A549 (cell line): ENCODE data around the gene CLN5.

Source experiments
- CTCF ChIP-seq: fragments of >200 bp; sonication (Bioruptor Twin); formaldehyde crosslinking; IDR thresholded peaks from 3 replicates; pipeline ENCODE4 v1.5.1; 2016
- EP300 ChIP-seq, 2 experiments: fragments of >200 bp; sonication (Bioruptor Twin); formaldehyde crosslinking; IDR thresholded peaks; 2 replicates in 1 of 2; 3 replicates in 1 of 2; pipeline ENCODE4 v1.6.1; 2016 to 2017
- HMGXB4 ChIP-seq: fragments of 250-450 bp; sonication (Bioruptor Pico); IDR thresholded peaks from 2 replicates; pipeline ENCODE4 v1.5.0; 2021; ENCODE audit warnings: mild to moderate bottlenecking, moderate library complexity, borderline replicate concordance
- MAX ChIP-seq: IDR thresholded peaks from 2 replicates; pipeline ENCODE4 v1.6.1; 2012
- NFE2L2 ChIP-seq: fragments of 150-350 bp; conservative IDR thresholded peaks from 2 replicates; pipeline ENCODE4 v1.6.1; 2014; ENCODE audit warnings: low read length
- SREBF2 ChIP-seq: fragments of 450-650 bp; IDR thresholded peaks from 2 replicates; pipeline ENCODE4 v1.6.1; 2014; ENCODE audit warnings: mild to moderate bottlenecking, moderate library complexity
- TF ChIP-seq, protein P1 (sequence below): fragments of 200-600 bp; sonication (generic); IDR thresholded peaks from 2 replicates; pipeline ENCODE4 v1.6.1; 2016; ENCODE audit warnings: antibody characterized with exemption, mild to moderate bottlenecking, moderate library complexity

GRCh38 chr13:76980075-76980718, 11.7 kb upstream of the CLN5 start:
- TF ChIP-seq MAX (0 out of 2 replicates have a peak, but pooled peaks have one; percentile 18), CTCF (peak; percentile 73), SREBF2 (no peak), EP300 (IDR thresholded peaks at IDR 0.05) (no peak), HMGXB4 (CRISPR knock-in tag) (no peak), NFE2L2 (no peak)
- TF ChIP-seq, protein P1, sequence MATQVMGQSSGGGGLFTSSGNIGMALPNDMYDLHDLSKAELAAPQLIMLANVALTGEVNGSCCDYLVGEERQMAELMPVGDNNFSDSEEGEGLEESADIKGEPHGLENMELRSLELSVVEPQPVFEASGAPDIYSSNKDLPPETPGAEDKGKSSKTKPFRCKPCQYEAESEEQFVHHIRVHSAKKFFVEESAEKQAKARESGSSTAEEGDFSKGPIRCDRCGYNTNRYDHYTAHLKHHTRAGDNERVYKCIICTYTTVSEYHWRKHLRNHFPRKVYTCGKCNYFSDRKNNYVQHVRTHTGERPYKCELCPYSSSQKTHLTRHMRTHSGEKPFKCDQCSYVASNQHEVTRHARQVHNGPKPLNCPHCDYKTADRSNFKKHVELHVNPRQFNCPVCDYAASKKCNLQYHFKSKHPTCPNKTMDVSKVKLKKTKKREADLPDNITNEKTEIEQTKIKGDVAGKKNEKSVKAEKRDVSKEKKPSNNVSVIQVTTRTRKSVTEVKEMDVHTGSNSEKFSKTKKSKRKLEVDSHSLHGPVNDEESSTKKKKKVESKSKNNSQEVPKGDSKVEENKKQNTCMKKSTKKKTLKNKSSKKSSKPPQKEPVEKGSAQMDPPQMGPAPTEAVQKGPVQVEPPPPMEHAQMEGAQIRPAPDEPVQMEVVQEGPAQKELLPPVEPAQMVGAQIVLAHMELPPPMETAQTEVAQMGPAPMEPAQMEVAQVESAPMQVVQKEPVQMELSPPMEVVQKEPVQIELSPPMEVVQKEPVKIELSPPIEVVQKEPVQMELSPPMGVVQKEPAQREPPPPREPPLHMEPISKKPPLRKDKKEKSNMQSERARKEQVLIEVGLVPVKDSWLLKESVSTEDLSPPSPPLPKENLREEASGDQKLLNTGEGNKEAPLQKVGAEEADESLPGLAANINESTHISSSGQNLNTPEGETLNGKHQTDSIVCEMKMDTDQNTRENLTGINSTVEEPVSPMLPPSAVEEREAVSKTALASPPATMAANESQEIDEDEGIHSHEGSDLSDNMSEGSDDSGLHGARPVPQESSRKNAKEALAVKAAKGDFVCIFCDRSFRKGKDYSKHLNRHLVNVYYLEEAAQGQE: no peak
